IPS DF 19.7 (cell line): Measurements from ENCODE around the gene OLFM2.
"Not testable (repeated sequence)": the region's sequence is repeated elsewhere in the genome, so short reads cannot be mapped to it uniquely, and the experiment has no call there.

Experiments used
- DNase-seq: peaks from one replicate; pipeline ENCODE4 v3.0.0-alpha.2; 2013; ENCODE audit warnings: low read depth, low spot score

Gene OLFM2

DNA sequence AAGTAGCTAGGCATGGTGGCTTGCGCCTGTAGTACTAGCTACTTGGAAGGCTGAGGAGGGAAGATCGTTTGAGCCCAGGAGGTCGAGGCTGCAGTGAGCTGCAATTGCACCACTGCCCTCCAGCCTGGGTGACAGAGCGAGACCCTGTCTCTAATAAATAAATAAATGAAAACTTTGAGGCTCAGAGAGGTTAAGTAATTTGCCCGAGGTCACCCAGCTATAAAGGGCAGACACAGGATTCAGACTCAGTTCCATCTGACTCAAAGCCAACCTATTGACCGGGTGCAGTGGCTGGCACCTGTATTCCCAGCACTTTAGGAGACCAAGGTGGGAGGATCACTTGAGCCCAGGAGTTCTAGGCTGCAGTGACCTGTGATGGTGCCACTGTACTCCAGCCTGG is 7.4 kb upstream of the OLFM2 start:
- DNase-seq: no peak

DNA sequence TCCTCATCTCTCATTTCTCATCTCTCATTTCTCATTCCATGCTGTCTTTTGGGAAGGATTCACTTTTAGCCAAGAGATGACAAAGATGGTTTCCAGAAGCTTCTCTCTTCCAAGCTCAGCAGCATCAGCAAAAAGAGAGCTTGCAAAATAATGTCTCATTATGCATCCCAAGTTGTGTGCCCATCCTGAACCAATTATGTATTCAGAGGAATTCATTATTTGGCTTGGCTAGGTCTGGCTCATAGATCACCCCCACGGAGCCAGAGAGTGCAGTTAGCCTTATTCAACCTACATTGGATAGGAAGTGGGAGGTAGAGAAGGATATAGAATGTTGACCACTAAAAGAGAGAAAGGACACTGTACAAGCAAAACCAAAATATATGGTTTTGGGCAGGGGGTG is 5.4 kb upstream of the OLFM2 start:
- no peak for DNase-seq

DNA sequence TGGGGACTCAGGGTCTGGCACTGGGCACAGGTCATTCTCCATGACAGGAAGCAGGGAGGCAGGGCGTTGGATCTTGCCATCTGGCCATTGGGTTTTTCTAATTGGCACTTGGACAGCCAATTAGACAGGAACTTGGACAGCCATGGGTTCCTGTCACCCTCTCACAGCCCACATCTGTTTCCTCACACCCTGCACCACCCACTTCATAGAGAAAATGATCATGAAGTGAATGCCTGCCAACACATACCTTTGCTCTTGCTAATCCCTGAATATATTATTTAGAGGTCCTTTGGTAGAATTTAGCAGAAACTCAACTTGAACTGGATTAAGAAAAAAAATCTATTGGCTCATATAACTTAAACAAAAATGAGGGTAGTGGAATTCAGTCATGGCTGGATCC is 4.9 kb upstream of the OLFM2 start:
- no peak for DNase-seq

DNA sequence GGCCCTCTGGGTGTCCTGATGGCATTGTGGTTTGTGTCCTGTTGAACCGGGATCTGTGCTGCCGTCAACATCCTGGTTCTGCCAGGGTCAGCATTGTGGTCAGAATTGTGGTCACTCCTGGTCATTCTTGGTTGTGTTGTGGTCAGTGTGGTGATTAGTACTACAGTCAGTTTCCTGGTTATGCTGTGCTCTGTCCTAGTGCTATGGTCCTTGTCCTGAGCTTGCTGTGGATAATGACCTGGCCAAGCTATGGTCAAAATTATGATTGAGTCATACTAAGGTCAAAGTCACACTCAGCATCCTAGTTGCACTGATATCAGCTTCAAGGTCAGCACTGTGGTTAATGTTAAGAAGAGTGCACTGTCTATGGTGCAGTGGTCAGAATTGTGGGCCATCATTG is 4.5 kb upstream of the OLFM2 start:
- no peak for DNase-seq

DNA sequence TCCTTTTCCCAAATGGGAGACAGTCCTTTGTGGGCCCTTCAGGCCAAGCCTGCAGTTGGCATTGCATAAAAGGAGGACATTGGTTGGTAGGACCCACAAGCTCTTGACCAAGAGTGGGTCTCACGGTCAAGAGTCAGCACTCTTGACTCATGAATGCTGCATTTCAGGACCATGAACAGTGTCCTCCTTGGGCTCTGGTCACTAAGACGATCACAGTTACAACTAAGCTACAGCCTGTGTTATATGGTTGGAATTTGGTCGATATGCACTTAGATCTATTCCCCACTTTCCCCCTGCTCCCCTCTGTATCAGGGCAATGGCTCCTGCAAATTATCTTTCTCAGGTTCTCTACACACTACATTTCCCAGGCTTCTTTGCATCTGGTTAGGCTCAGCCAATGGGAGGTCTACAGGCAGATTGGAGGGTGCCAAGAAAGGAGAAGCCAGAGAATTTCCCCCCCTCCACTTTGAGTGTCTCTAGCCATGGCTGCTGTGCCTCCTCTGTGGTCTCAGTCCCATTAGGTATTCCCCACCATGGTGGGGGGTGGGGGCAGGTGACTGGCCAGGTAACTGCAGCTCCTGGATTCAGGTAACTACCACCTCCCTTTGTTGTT is 3.1 kb upstream of the OLFM2 start:
- no peak for DNase-seq

DNA sequence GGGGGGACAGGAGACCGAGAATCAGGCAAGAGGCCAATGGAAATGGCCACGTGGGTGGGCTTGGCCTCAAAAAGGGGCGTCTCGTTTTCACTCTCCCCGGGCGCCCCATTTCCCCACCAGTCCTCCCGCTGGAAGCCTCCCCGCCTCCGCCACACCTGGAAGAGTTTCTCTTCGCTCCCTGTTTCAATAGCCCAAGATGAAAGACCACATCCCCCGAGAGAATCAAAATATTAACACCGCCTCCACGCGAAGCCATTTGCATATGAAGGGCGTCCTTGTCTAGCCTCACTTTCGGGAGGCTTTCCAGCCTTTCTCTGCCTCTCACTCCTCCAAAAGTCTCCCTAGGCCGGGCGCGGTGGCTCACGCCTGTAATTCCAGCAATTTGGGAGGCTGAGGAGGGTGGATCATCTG is 691 bp upstream of the OLFM2 start:
- no peak for DNase-seq

DNA sequence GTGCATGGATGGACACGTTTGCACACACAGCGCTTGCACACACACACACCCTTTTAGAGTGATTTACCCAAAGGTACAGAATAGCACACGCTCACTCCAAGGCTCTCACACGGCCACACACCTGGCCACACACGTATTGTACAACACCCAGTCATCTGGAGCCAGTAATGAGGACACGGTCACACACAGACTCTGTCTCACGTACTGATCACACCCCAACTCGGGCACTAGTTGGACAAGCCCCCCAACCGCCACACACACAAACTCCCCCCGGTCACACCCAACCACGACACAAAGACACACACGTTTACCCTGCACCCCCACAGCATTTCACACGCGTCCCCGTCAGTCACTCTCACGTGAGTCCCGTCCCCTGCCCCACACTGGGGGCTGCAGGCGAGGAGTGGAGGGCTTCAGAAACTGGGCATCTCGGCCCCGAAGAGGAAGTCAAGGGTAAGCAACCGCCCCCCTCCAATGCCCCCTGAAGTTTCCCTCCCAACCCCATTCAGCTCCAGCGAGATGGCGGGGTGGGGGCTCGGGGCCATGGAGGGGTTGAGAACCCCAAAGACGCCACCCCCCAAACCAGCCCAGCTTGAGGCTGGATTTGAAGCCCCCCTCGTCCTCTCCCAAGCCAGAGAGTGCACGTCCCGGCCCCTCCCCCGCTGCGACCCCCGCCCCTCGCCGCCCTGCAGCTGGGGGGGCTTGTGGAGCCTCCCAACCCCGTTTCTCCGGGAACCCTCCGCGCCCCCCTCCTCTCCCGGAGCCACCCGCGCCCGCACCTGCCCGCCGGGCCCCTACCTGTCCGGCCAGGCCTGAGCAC is 599 bp downstream of the OLFM2 start:
- DNase-seq: no peak

DNA sequence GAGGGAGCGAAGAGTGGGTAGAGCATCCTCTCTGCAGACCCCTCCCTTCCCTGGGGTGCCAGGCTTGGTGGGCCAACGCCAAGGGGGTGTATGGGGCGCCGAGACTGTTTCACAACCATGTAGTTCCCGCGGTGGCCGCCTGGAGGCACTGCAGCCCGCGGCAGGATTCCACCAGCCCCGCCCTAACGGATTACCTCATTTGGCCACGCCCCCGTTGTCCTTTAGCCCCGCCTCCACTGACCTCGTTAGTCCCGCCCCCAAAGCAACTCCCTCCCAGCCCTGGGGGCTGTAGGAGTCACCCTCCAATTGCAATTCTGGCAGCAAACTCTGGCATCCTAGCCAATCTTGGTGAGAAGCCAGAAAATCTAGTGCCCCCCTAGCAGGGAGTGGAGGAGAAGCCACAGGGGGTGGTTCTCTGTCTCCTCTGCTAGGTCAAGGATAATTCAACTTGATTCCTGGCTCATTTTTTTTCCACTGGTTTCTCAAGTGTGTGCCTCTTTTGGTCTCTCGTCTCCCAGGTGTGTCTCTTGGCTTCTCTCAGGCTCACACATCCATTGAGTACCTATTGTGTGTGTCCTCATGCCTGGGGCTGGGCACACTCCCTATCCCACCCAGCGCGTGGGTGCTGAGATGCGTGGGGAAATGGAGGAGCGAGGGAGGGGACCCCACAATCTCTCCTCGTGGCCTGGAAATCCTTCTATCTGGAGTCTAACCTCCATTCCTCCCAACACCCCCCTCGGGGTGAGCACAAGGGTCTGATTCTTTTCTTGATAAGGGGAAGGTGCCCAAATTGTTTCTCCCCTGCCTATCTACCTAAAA is 2.0 kb downstream of the OLFM2 start:
- DNase-seq: no peak

DNA sequence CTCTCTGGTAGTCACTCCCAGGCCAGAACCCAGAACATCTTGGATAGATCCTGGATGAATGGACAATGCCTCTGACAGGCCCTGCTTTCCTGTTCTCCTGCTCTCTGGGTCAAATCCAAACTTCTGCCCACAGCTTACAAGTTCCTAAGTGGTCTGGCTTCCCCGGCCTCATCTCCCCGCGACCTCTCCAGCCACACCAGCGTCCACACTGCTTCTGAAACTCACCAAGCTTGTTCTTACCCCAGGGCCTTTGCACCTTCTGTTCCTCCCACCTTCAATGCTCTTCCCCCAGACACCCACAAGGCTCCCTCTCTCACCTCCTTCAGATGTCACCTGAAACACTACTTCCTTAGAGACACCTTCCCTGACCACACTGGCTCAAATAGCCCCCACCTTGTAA is 3.5 kb downstream of the OLFM2 start:
- DNase-seq: no peak

DNA sequence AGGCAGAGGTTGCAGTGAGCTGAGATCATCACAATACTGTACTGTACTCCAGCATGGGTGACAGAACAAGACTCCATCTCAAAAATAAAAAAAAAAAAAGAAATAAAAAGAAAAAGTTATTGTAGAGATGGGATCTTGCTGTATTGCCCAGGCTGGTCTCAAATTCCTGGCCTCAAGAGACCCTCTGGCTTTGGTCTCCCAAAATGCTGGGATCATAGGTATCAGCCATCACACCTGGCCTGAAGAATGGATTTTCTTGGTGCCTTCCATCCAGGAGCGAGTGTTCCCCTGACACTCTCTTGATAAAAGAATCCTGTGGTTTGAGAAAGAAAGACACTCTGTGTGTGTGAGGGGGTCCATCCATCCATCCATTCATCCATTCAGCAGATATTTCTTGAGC is 4.7 kb downstream of the OLFM2 start:
- no peak for DNase-seq

DNA sequence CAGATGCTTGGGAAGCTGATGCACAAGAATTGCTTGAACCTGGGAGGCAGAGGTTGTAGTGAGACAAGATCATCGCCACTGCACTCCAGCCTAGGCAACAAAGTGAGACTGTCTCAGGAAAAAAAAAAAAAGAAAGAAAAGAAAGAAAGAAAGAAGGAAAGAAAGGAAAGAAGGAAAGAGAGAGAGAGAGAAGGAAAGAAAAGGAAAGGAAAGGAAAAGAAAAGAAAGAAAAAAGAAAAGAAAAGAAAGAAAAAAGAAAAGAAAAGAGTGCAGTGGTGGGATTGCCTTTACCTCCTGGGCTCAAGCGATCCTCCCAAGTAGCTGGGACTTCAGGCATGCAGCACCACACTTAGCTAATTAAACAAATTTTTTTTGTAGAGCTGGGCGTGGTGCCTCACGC is 12.9 kb downstream of the OLFM2 start:
- DNase-seq: no peak

DNA sequence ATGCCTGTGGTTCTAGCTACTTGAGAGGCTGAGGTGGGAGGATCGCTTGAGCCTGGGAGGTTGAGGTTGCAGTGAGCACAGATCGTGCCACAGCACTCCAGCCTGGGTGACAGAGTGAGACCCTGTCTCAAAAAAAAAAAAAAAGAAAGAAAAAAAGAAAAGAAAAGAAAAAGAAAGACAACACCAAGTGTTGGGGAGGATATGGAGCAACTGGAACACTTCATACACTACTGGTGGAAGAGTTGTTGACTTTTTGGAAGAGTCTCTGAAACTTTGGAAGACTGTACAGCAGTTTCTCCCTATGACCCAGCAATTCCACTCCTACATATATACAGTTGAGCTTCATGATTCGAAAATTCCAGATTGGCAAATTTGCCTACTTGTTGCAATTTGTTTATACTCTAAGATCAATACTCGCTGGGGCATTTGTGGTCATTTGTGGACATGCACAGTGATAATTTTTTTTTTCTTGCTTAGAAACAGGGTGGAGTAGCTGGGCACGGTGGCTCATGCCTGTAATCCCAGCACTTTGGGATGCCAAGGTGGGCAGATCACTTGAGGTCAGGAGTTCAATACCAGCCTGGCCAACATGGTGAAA is 13.4 kb downstream of the OLFM2 start:
- DNase-seq: not testable (repeated sequence)

DNA sequence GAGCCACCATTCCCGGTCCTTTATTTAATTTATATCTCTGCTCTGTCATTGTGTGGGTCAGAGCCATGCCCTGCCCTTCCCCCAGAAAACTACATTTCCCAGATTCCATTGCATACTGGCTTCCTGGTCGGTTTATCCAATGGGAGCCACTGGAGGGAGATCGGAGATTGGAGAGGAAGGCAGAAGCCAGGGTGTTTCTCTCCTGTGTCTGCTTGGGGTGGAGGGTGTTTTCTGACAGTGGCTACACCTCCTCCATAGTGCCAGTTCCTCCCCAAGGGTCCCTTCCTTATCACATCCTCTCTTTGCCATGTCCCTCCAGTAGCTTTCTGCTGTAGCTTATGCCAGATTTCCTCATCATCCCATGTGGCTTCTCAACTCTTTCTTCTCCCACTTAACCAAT is 19.0 kb downstream of the OLFM2 start:
- DNase-seq: no peak

DNA sequence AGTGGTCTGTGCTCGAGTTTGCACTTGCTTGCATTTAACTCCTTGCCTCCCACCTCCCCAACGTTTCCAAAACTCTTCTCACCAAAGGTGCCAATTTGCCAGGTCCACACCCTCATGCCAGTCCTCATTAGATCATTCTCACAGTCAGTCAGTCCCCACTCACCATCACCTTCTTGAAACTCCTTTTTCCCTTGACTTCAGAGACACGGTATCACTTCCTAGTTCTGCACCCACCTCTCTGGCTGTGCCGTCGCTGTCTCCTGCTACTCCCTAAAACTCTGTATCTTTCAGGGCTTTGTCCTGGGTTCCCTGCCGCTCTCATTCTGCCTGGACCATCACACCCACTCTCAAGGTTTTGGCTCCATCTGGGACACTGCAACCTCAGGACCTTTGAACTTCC is 19.6 kb downstream of the OLFM2 start:
- DNase-seq: no peak

DNA sequence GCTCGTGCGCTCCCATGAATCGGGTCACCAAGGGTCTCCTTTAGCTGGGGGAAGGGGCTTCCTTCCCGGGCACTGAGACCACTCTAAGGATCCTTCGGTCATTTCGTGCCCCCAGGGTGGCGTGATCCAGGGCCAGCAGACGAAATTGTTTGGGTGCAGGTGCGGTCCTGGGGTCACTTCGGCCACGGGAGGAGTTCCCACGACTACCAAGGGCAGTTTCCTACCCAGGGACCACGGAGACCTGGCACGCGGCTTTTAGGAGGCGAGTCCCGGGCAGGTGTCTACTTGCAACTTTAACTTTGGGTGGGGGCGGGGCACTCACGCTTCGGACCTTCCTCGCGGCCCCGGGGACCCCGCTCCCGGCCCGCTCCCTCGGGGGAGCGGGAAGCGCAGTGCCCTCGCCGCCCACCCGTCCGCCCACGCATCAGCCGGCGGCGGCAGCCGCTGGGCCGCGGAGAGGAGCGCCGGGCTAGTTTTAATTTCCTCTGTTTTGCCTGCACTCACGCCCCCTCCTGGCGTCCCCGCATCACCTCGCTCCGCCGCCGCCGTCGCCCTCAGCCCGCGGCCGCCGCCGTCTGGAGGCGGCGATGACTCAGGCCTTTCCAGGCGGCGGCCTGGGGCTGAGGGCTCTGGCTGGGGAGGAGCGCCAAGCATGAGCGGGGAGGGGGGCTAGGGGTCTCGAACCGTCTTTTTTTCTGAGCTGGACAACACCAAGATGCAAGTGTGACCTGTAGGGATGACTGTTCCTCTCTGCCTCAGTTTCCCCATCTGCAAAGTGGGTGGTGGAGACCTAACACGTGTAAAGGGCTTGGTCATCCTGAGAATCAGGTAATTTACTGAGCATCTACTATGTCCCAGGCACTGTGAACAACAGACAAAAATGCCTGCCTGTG is 21.8 kb downstream of the OLFM2 start:
- no peak for DNase-seq

DNA sequence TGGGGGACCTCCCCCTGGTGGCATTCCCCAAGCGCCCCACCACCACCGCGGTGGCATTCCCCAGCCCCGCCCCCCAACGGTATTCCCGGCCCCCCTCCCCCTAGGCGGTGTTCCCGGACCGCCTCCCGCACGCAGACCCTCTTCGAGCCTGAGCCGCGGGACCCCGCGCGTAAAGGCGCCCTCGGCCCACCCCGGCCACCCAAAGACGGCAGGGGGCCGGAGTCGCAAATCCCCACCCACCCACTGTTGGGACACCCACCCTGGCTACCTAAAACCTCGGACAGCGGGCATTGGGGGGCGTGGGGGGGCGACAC is 22.4 kb downstream of the OLFM2 start:
- no peak for DNase-seq

DNA sequence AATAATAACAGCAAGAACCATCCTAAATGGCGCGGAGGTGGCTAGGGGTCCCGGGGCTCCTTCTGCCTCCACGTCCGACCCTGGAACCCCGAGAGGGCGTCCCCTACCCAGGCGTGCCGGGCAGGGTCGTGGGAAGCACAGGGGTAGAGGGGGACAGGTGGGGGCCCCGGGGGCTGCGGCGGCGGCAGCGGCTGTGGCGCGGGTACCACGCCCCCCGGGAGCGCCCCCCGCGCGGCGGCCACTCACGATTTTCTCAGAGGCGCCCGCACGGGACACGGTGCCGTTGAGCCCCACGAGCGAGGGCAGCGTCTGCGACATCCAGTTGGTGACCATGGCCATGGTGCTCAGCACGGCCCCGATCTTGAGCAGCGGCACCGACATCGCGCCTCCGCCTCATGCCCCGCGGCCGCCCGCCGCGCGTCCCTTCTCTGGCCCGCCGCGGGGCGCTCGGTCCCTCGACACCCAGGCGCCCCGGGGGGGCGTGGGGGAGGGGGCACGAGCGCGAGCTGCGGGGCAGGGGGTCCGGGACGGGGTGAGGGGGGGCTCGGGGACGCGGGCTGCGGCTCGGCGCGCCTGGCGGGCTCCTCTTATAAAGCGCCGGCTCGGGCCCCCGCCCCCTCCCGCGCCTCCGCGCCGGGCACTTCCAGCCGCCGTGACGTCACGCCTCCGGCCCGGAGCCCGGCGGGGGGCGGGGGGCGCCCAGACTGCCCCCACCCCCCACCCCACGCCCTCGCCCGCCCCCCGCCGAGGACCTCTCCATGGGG is 22.9 kb downstream of the OLFM2 start:
- DNase-seq: no peak

DNA sequence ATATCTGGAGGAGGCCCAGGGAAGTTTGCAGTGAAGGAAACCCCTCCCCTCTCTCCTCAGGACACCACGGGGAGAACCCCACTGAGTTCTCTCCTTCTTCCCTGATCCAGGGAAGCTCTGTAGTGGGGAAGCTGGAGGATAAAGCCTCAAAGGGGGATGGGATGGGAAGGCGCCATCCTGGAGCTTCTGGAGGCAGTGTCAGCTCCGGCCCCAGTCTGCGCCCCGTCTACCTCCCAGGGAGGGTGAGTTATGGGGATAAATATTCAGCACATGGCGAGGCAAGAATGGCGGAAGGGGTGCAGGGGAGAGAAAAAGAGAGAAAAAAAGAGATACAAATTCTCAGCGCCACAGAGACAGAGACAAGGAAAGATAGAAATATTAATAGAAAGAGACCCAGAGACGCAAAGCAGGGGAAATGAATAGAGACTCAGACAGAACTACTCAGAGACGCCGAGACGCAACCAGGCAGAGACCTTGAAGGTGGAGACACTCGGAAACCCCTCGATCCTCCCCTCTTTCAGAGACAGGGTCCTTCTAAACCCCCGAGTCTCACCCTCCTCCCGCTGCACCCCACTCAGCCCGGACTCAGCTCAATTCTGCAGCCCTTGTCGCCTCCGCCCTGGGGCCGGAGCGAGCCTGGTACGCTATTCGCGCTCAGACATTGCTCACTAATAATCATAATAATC is 23.6 kb downstream of the OLFM2 start:
- no peak for DNase-seq

DNA sequence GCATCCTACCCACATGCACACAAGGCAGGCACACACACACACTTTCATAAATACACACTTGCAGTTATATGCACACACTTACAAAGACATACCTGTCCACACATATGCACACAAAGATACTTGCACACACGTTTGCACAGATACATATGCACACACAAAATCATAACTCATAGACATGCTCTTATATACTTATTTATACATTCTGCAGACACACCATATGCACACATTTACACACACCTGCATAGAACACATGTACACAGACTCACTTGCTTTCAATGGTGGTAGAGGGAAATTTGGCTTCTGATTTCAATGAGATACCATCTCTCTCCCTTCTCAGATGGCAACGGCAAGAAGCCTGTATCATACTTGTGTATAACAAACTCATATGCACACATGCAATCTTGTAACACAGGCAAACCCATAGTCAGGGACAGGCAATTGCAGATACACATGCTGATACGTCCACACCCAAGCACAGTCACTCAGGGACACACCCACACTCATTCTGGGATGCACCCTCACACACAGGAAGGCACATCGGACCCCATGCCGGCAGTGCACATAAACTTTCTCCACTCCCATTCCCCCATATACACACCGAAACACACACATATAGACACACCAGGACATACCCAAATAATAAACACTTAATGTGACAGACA is 24.7 kb downstream of the OLFM2 start:
- no peak for DNase-seq

DNA sequence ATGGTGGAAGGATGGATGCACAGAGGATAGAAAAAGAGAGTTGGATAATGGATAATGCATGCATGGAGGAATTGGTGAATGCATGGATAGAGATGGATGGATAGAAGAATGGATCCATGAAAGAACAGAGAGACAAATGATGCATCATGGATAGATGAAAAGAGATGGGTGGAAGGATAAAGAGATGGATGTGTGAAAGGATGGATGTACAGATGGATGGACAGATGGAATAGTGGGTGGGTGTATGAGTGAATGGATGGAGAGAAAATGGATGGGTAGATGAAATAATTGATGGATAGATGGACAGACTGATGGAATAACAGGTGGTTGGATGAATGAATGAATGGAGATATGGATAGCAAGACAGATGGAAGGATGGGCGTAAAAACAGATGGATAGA is 25.7 kb downstream of the OLFM2 start:
- no peak for DNase-seq
